ENCODE data around the gene PRG3. TPM values are rescaled to one million over a fixed set of nuclear protein-coding genes. Genes with fewer than 3 reads are reported as not detected.

Gene PRG3
- total RNA-seq, 2 donors from 2014 or later, result not detected

DNA sequence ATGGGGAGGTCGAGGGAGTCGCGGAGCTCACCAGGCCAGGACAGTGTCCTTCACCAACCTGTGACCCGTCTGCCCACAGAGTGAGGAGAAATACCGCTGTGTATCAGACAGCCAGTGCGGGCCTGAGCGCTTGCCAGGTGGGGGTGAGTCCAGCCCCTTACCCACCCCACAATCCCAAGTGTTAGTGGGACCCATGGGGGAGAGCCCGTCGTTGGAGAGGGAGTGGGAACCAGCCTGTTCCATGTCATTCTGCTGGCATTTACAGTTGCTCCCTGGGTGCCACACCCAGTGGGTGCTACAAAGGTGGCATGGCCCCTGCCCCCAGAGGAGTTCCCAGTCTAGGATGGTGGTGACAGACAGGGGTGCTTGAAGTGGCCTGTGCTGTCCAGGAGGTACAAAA, 33.6 kb downstream of the PRG3 start:
- TF ChIP-seq, protein P1, sequence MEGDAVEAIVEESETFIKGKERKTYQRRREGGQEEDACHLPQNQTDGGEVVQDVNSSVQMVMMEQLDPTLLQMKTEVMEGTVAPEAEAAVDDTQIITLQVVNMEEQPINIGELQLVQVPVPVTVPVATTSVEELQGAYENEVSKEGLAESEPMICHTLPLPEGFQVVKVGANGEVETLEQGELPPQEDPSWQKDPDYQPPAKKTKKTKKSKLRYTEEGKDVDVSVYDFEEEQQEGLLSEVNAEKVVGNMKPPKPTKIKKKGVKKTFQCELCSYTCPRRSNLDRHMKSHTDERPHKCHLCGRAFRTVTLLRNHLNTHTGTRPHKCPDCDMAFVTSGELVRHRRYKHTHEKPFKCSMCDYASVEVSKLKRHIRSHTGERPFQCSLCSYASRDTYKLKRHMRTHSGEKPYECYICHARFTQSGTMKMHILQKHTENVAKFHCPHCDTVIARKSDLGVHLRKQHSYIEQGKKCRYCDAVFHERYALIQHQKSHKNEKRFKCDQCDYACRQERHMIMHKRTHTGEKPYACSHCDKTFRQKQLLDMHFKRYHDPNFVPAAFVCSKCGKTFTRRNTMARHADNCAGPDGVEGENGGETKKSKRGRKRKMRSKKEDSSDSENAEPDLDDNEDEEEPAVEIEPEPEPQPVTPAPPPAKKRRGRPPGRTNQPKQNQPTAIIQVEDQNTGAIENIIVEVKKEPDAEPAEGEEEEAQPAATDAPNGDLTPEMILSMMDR (IDR thresholded peaks at IDR 0.05), result no peak
- H3K4me1 ChIP-seq (ENCODE audit: control insufficient read depth in 1 of 2, low read depth in 2 of 2), result no peaks in the 10 kb centered on the region

DNA sequence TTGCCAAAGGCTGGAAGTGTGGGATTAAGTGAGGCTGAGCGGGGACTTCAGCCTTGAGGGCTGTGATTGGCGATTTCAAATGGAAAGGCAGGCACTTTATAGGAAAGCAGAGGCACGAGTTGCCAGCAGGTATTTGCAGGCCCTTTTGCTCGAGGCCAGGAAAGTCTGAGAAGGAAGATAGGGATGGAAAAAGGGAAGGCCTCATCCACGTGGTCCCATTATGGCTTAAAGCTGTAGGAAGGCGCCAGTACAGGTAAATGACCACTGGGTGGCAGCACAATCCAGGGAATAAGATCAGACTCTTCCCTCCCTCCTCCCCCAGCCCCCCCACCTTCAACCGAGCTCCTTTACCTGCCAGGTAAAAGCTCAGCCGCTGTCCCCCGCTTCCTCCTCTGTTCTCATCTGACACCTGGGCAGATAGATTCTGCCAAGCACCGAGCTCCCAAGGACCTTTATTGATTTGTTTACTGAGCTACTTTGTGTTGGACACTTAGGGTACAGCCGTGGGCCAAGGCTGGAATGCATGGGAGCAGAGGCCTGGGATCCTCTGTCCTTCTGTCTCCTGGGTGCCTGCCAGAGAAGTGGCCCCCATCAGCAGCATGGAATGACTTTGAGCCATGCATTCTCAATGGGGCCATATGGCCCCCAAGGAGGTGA, 35.3 kb downstream of the PRG3 start:
- no peaks in the 10 kb centered on the region for H3K36me3 ChIP-seq
- TF ChIP-seq, protein P1 (IDR thresholded peaks at IDR 0.05), result peak; percentile 83
- H3K4me3 ChIP-seq, result no peak overlapping the region
- ATAC-seq (ENCODE audit: insufficient number of reproducible peaks, low FRiP score, low read depth) (peak; percentile 58), DNase-seq (ENCODE audit: low spot score) (no peak)
- no peaks in the 10 kb centered on the region for H3K27me3 ChIP-seq (replicated peaks; ENCODE audit: insufficient read depth)
- H3K4me1 ChIP-seq (ENCODE audit: control insufficient read depth in 1 of 2, low read depth in 2 of 2), result no peaks in the 10 kb centered on the region
- H3K27ac ChIP-seq, result no peak overlapping the region
- H3K9me3 ChIP-seq, result no peaks in the 10 kb centered on the region

More for the DNA sequence above, 33.6 kb downstream of the PRG3 start:
- no peaks in the 10 kb centered on the region for H3K9me3 ChIP-seq
- no peaks in the 10 kb centered on the region for H3K27me3 ChIP-seq (replicated peaks; ENCODE audit: insufficient read depth)
- H3K4me3 ChIP-seq, result no peak overlapping the region
- H3K36me3 ChIP-seq, result no peaks in the 10 kb centered on the region
- no peak overlapping the region for H3K27ac ChIP-seq
- ATAC-seq (ENCODE audit: insufficient number of reproducible peaks, low FRiP score, low read depth) (no peak), DNase-seq (ENCODE audit: low spot score) (no peak)

DNA sequence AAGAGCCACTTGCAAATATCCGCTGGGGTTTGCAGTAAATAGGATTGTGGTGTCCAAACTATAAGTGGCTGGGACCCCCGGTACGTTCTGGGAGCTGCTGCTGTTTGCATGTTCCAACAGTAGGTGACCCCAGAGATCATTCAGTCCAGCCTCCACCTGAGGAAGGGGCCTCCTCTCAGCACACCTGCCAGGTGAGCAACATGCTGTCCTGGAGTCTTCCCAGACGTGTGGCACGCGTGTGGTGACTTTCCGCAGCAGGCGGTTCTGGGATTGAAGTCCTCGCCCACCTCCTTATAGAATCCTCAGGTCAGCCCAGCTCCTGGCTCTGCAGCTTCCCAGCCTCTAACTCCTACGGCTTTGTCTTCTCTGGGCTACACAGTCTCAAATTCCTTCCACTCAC, 36.1 kb downstream of the PRG3 start:
- no peaks in the 10 kb centered on the region for H3K9me3 ChIP-seq
- H3K4me3 ChIP-seq, result no peak overlapping the region
- no peaks in the 10 kb centered on the region for H3K36me3 ChIP-seq
- no peak for DNase-seq (ENCODE audit: low spot score)
- no peak for ATAC-seq (ENCODE audit: insufficient number of reproducible peaks, low FRiP score, low read depth)
- H3K4me1 ChIP-seq (ENCODE audit: control insufficient read depth in 1 of 2, low read depth in 2 of 2), result no peaks in the 10 kb centered on the region
- H3K27me3 ChIP-seq (replicated peaks; ENCODE audit: insufficient read depth), result no peaks in the 10 kb centered on the region
- TF ChIP-seq, protein P1 (IDR thresholded peaks at IDR 0.05), result no peak
- H3K27ac ChIP-seq, result no peak overlapping the region

DNA sequence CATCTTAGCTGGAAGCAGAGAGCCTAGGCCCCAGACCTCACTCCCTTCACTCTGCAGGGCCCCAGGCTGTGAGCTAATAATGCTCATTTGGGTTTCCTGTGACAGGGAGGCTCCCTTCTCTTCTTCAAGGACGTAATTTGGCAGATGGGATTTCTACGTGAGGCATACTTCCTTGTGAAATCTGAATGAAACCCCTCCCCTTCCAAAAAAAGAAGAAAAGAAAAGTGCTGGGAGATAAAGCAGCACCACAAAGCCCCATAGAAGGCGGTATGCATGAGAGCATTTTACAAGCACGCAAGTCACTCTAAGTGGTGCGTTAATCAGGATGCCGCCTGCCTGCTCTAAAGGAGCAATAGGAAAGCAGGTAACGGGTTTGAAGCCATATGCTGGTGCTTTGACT, 37.1 kb downstream of the PRG3 start:
- H3K36me3 ChIP-seq, result no peaks in the 10 kb centered on the region
- H3K4me3 ChIP-seq, result no peak overlapping the region
- ATAC-seq (ENCODE audit: insufficient number of reproducible peaks, low FRiP score, low read depth) (no peak), DNase-seq (ENCODE audit: low spot score) (no peak)
- H3K4me1 ChIP-seq (ENCODE audit: control insufficient read depth in 1 of 2, low read depth in 2 of 2), result no peaks in the 10 kb centered on the region
- no peak overlapping the region for H3K27ac ChIP-seq
- no peaks in the 10 kb centered on the region for H3K27me3 ChIP-seq (replicated peaks; ENCODE audit: insufficient read depth)
- H3K9me3 ChIP-seq, result no peaks in the 10 kb centered on the region
- TF ChIP-seq, protein P1 (IDR thresholded peaks at IDR 0.05), result no peak

DNA sequence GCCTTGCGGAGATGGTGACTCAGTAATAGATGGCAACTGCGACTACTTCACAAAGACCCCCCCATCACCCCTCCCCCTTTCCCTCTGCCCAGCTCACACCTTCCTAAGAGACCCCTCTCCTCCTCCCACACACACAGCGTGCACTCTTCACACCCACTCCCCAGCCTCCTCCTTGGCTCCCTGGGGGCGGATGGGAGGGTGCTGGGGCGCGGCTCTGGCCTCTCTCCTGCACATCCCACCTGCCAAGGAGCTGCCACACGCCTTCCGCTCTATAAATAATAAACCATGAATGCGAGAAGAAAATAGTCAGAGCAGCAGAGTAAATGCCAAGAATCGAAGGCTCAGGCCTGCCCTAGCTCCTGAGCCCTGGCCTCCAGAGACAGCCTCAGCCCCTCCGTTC, 38.2 kb downstream of the PRG3 start:
- DNase-seq (ENCODE audit: low spot score) (no peak), ATAC-seq (ENCODE audit: insufficient number of reproducible peaks, low FRiP score, low read depth) (no peak)
- Histone ChIP-seq H3K4me1 (ENCODE audit: control insufficient read depth in 1 of 2, low read depth in 2 of 2) (no peaks in the 10 kb centered on the region), H3K36me3 (no peaks in the 10 kb centered on the region), H3K4me3 (no peak overlapping the region), H3K27ac (no peak overlapping the region), H3K9me3 (no peaks in the 10 kb centered on the region), H3K27me3 (replicated peaks; ENCODE audit: insufficient read depth) (no peaks in the 10 kb centered on the region)
- TF ChIP-seq, protein P1 (IDR thresholded peaks at IDR 0.05), result no peak
